Stimulated activated naive CD4-positive, alpha-beta T cell treated with Interleukin-2 at 50 U/mL for 16 hours (primary cell): ENCODE results near the gene SLC44A2.

ENCODE experiments used
- DNase-seq: peaks from one replicate; lab custom pipeline; 2025; lab: John Stamatoyannopoulos, UW

The SLC44A2 gene

DNA sequence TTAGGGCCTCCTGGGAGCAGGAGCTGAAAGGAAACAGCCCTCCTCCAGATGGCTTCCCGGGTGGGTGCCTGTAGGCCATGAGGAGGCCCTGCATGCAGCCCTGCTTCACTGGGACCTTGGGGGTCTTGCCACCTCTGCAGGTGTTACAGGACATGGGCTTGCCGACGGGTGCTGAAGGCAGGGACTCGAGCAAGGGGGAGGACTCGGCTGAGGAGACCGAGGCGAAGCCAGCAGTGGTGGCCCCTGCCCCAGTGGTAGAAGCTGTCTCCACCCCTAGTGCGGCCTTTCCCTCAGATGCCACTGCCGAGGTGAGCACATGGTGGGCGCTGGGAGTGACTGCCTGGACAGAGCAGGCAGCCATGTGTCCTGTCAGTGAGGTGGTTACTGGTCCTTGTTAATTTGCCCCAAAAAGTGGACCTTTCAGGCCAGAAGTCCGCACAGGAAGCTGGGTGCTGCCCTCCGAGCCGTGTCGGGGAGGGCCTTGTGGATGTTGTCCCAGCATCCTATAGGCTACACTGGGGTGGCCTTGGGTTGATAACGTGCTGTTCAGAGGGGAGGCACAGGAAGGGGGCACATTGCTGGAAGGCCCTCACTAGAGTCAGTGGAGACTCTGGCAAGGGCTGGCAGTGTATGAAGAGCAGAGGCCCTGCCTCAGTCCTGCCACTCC lies 57.2 kb downstream of the SLC44A2 start:
- no peak for DNase-seq

DNA sequence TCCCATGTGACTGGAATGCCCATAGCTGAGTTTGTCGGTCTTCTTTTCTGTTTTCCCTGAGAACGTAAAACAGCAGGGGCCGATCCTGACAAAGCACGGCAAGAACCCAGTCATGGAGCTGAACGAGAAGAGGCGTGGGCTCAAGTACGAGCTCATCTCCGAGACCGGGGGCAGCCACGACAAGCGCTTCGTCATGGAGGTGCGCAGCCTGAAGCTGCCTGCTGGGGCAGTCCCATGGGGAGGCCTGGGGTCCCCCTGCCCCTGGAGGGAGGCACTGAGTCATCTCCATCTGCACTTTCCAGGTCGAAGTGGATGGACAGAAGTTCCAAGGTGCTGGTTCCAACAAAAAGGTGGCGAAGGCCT lies 57.7 kb downstream of the SLC44A2 start:
- no peak for DNase-seq

DNA sequence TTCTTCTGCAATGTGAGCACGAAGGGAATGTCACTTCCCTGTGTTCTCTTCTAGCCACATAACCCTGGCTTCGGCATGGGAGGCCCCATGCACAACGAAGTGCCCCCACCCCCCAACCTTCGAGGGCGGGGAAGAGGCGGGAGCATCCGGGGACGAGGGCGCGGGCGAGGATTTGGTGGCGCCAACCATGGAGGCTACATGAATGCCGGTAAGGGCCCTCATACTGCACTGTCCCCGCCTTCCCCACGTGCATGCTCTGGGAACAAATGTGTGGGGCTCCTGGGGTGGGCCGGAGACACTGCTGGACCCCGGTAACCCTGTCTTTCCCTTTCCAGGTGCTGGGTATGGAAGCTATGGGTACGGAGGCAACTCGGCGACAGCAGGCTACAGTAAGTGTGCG lies 58.2 kb downstream of the SLC44A2 start:
- DNase-seq: no peak

DNA sequence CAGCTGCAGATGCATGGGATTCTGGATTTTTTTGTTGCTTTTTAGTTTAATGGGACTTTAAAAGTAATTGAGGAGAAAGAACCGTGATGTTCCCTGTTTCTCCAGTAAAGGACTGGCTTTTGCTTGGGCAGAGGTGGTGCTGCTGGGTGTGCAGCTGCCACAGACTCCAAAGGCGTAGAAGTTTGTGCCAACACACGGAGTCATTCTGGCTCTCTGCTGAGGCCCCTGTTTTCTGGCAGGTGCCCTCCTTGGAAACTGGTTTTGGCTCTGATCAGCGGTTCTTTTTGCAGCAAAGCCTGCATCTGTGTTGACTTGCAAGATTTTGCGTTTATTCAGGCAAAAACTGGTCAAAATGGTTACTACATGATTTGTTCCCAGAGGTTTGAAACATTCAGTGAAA lies 59.9 kb downstream of the SLC44A2 start:
- no peak for DNase-seq

DNA sequence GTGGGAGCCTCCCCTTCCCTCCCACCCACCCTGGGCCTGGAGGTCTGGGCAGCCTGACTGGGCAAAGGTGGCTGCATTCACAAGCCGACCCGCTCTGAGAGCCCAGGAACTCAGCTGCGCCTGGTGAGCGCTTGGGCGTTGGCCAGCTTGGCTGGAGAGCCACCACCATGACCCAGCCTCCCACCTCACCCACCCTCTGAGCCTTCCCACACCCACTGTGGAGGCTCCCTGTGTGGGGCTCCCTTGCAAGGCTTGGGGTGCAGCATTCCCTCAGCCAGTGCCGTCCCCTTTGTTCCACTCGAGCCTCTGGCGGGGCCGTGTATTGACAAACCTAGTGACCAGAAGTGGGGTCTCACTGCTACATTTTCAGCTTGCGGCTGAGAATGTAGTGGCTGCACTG lies 60.8 kb downstream of the SLC44A2 start:
- DNase-seq: no peak

DNA sequence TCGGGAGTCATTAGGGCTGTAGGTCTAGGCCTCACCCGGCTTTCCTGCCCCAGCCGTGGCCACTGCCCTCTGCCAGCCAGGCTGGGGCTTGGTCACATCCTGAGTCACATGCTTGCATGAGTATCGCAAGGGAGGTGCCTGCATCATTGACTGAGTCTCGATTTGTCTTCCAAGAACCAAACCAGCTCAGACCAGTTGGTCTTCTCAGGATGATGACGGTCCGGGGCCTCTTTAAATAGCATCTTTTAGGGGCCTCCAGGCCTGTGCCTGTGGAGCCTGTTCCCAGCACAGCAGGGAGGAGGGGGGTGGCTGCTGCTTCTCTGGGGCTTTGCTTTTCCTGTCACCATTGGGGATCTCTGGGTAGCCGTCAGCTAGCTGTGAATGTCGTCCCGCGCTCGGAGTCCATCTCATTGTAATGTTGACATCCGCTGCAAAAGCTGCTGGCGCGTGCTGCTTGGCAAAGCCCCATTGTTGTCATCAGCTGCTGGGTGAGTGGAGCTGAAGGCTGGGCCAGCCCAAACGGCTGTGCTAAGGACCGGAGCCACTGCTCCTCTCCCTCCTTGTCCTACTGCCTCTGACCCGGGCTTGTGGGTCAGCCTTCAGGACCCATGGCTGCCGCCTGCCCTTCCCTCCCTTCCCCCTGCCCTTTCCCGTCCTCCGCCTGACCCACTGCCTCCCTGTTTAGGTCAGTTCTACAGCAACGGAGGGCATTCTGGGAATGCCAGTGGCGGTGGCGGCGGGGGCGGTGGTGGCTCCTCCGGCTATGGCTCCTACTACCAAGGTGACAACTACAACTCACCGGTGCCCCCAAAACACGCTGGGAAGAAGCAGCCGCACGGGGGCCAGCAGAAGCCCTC lies 61.5 kb downstream of the SLC44A2 start:
- DNase-seq: no peak

DNA sequence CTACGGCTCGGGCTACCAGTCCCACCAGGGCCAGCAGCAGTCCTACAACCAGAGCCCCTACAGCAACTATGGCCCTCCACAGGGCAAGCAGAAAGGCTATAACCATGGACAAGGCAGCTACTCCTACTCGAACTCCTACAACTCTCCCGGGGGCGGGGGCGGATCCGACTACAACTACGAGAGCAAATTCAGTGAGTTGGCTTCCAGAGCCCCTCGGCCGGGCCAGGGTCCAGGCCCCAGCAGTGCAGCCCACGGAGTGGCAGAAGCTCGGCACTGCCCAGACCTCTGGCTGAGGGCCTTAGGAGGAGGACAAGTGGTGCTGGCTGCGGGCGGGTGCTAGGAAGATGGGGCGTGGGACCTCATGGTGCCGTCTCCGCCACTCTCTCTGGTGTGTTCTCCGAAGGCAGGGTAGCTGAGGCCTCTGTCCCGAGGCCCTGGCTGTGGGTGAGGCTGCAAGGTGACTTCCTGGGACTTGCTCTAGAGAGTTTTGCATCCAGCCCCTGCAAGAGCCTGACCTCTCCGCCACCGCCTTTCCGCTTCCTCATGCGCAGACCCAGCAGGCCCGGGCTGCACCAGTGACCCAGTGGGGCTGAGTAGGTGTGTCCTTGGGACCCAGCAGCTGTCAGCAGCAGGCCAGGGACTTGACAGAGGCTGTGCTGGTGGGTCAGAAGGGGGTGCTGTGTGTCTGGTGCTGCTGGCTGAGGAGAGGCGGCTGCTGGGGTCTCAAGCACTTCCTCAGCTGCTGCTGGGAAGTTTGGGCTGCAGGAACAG lies 62.4 kb downstream of the SLC44A2 start:
- DNase-seq: no peak

DNA sequence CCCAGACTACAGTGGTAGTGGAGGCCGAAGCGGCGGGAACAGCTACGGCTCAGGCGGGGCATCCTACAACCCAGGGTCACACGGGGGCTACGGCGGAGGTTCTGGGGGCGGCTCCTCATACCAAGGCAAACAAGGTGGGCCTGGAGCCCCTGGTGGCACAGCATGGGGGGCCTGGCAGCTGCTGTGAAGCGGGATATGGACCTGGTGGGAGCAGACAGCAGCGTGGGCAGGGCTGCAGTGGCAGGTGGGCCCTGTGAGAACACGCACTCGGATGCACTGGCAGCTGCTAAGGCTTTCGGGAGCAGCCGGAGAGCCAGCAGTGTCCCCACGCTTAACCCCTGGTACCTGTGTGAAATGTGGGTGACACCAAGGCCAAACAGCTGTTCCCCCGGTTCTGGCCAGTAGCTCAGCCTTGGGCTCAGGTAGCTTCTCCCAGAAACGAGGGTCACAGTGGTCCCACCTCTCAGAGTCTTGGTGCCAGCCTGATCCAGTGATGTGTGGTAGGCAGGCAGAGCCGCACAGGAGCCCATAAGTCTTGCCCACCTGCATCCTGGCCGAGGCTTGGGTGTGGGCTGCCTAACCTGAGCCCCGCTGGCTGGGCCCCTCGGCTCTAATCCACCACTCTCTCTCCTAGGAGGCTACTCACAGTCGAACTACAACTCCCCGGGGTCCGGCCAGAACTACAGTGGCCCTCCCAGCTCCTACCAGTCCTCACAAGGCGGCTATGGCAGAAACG lies 63.4 kb downstream of the SLC44A2 start:
- DNase-seq: no peak

DNA sequence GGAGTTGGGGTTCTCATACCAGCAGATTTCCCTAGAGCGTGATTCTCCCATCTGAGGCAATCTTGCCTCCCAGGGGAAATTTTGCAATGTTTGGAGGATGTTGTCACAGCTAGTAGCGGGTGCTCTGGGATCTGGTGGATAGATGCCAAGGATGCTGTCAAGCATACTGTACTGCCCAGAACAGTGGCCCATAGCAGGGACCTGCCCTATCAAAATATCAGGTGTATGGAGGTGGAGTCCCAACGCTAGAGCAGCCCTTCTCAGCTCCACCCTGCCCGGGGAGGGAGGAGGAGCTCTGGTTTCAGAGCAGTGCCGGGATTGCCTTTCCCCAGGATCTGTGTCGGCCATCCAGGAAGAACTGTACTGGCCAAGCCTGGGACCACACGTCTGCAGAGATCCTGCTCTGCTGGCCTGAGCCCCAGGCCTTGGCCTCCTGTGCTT lies 65.0 kb downstream of the SLC44A2 start:
- DNase-seq: no peak

DNA sequence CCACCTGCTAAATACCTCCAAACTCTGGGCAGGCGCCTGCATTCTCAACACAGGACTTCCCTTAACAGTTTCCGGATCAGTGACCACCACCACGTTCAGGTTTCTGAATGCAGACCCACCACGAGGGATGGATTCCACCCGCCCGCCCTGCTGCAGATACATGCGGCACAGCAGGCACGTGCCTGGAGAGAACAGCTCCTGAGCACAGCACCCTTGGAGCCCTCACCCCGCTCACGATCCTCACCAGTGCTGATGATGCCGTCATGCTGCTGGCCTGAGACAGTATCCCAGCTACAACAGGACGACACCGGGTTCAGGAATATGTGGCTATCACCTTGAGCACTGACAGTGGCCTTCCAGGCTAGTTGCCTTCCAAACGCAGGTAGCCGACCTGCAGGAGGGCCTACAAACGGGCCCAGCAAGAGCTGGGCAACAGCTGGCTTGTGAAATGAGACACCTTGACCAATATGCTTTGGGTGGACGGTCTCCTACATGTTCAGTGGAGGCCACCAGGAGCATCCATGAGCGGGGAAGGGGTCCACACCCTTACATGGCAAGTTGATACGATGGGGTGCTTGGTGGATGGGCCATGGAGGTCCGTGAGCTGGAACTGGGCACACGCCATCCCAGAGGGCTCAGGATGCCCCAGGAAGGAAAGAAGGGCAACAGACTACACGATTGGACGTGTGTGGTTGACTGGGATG lies 66.0 kb downstream of the SLC44A2 start:
- DNase-seq: no peak

DNA sequence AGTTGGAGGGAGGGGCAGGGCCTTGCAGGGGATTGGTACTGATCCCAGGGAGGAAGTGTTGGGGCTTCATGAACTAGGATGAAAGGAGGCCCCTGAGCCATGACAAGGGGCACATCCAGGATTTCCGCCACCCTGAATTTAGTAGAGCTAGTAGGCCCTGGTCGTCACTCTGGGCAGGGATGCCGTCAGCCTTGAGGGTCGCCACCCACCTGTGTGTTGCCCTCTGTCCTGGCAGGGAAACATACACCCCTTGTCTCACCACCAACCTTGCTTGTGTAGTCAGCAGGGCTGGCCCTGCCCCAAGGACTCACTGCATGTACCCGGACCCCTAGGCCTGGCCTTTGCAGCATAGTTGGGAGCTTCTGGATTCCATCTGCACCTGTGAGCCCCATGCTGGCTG lies 66.5 kb downstream of the SLC44A2 start:
- no peak for DNase-seq

DNA sequence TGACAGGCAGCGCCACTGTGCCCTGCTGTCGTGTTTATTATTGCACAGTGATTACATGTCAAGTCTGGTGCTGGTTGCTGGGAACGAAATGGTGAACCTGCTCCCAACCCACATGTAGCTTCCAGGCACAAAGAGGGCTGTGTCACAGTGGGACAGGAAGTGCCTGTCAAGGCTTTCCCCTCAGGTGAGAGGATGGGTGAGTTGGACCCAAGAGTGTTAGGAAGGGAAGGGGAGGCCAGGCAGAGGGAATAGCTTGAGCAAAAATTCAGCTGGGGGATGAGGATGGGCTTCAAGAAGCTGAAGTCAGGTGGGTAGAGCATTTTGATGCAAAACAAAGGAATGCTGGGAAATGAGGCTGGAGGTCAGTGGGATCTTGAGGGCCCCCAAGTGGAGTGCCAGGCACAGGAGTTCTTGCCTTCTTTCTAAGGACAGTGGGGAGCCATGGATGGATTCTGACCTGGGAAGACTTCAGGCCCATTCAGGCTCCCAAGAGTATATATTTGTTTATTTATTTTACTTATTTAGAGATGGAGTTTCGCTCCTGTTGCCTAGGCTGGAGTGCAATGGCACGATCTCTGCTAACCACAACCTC lies 67.4 kb downstream of the SLC44A2 start:
- no peak for DNase-seq
